ENCODE measurements around the gene BRME1.
A peak's percentile ranks its signal among the peaks of the same experiment; 100 is the strongest.

BRME1 gene

DNA sequence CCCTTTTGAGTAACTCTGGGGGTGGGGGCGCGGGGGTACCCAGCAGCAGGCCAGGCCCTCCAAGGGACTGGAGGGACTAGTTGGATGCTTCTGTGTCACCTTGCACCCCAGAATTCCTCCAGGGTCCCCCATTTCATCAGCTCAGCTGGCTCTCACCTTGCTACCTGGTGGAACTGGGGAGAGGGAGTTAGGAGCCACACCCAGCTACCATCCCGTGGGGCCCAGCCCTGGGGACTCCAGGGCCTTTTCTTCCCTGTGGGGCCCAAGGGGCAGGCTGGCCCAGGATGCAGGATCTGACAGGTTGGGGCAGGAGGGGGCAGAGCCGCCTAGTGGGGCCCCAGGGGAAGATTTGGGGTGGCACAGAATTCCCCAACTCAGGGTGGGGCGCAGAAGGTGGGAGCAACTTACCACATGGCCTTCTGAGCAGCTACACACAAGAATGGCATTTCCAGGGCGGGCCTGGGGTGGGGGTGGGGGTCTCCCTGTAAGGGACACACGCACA, 61.7 kb downstream of the BRME1 start:
- DNase-seq (ENCODE audit: low spot score): no peak

- DNase-seq (ENCODE audit: low spot score): peak; percentile 42
These were observed 62.6 kb downstream of the BRME1 start for GRCh38 chr19:13843104-13843921.

DNA sequence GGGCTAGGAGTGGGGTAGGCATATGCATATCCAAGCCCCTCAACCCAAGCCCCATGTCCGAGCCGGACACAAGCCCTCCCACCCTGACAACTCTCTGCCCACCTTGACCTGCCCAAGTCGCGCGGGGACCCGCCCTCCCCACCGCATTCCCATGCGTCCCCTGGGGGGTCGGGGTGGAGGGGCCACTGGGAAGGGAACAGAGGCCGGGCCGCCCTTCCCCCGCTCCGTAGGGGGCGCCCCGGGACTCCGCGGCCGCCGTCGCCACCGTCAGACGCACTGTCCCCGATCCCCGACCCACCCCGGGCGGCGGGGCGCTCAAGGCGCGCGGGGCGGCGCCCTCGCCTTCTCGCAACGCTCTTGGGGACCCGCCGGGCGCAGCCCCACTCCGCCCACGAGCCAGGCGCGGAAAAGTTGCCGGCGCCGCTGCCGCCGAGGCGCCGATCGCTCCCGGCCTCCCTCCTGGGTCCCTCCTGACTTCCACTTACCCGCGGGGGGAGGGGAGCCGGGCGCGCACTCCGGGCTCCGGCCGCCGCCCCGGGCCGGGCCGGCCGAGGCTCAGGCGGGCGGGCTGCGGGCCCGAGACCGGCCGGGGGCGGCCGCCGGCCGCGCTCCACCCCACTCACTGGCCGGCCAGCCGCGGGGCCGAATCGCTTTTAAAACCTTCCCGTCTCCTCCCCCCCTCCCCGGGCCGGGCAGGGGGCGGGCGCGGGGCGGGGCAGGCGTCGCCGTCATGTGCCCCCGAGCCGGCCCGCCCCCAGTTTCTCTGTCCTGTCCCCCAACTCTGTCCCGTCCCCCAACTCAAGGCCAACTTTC, 63.4 kb downstream of the BRME1 start:
- peak; percentile 79 for DNase-seq (ENCODE audit: low spot score)

DNA sequence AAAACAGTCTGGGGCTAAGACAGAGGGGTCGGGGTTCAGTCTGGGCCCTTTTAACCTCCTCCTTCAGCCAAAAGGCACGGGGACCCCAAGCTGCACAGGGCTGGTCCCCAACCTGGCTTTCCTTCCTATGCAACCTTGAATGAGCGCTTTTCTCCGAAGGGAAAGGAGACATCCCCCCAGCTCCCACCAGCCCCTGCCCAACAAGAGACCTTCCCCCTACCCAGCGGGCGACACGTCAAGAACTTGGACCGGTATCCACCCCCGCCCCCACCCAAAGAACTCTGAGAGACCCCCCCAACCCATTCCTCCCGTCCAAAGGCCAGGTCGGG, 64.0 kb downstream of the BRME1 start:
- no peak for DNase-seq (ENCODE audit: low spot score)

GRCh38 chr19:13841086-13841961, 64.6 kb downstream of the BRME1 start:
- DNase-seq (ENCODE audit: low spot score): no peak

DNA sequence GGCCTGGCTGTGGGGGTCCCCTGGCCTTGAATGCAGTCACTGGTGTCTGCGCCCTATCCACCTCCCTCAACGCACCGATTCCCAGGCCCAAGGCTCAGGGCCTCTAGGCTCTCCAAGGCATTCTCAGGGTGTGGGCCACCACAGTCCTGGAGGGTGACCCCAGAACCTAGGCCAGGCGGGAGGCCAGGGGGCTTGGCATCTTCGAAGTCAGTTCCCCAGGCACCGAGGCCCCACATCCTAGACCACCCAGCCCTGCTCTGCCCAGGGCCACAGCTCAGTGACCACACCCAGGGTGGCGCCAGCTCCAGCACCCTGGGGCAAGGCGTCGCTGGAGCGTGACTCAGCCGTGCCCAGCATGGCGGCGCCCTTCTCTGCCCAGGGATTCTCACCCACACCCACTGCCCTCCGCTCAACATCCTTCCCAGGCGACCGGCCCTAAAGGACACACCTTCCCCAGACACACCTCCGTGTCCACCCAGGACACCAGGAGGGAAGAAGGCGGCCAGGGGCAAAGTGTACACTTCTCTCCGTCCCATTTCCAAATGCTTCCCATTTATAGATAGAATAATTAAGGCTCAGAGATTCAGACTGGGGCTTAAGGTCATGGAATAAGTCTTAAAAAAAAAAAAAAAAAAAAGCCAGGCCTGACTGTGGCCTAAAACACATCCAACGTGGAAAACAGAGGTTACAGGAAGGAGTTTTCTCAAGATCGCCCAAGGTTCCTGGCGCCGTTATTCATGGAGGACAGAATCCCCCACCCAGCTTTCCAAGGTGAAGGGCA, 65.4 kb downstream of the BRME1 start:
- no peak for DNase-seq (ENCODE audit: low spot score)

GRCh38 chr19:13839938-13840304, 66.0 kb downstream of the BRME1 start:
- DNase-seq (ENCODE audit: low spot score): no peak

DNA sequence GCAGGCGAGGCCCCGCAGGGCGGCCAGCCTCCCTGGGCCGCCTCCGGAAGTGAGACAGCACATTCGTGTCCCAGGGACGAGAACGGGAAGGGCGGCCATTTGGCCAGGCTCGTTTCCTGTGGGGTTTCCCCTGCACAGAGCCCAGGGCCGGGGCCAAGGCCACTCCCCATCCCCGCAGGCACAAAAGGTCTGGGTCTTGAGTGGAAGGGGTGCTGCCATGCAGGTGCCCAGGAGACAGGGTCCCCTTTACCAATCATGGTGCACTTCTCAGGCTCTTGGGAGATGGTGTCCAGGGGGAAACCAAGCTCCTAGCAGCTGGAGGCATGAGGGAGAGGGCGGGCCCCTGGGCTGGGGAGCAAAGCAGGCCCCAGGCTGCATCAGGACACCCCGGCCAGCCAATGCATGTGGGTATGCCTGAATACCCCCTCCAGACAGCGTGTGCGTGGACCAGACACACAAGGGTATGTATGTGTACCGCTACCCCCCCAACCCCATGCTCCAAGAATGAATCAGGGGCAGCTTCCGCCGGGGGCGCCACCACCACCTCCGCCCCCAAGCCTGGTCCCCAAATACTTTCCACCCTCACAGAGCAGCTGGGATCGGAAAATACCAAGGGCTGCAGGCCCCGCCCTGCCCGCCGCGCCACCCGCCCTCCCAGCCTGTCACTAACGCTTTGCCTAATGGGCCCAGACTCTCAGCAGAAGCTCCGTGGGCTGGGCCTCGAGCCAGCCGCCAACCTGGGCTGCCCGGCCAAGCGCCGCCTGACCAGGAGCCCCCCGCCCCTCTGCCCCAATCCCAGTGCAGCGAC, 66.6 kb downstream of the BRME1 start:
- no peak for DNase-seq (ENCODE audit: low spot score)

- no peak for DNase-seq (ENCODE audit: low spot score)
These were observed 67.3 kb downstream of the BRME1 start for GRCh38 chr19:13838435-13839129.

GRCh38 chr19:13835791-13836723, 69.9 kb downstream of the BRME1 start:
- no peak for DNase-seq (ENCODE audit: low spot score)

GRCh38 chr19:13834244-13835069, 71.5 kb downstream of the BRME1 start:
- no peak for DNase-seq (ENCODE audit: low spot score)

- peak; percentile 97 for DNase-seq (ENCODE audit: low spot score)
These were observed 72.3 kb downstream of the BRME1 start for GRCh38 chr19:13833330-13834243.
